GM21737 (cell line): ENCODE data around the gene XYLT1.

Source experiments
- ATAC-seq: cut with Tn5 transposase; IDR thresholded peaks from one replicate; pipeline ENCODE4 v1.9.1; 2021; ENCODE audit warnings: mild to moderate bottlenecking, moderate library complexity; ENCODE audit not compliant: unreplicated experiment

The XYLT1 gene

GRCh38 chr16:17076092-17076754 lies 394.5 kb downstream of the XYLT1 start:
- ATAC-seq = no peak

- ATAC-seq = no peak
Observed at GRCh38 chr16:17072104-17072503, 398.7 kb downstream of the XYLT1 start.

GRCh38 chr16:17070882-17071592 lies 399.7 kb downstream of the XYLT1 start:
- ATAC-seq = peak; percentile 65

- ATAC-seq = no peak
Observed at GRCh38 chr16:17069681-17070080, 401.1 kb downstream of the XYLT1 start.

GRCh38 chr16:17068524-17068923 lies 402.2 kb downstream of the XYLT1 start:
- ATAC-seq = no peak

GRCh38 chr16:17067882-17068281 lies 402.9 kb downstream of the XYLT1 start:
- no peak for ATAC-seq

- no peak for ATAC-seq
Observed at GRCh38 chr16:17063201-17064139, 407.3 kb downstream of the XYLT1 start.

- no peak for ATAC-seq
Observed at GRCh38 chr16:17062676-17063075, 408.1 kb downstream of the XYLT1 start.

- ATAC-seq = no peak
Observed at GRCh38 chr16:17061326-17061725, 409.4 kb downstream of the XYLT1 start.

GRCh38 chr16:17058471-17058870 lies 412.3 kb downstream of the XYLT1 start:
- no peak for ATAC-seq

- ATAC-seq = no peak
Observed at GRCh38 chr16:17056666-17057065, 414.1 kb downstream of the XYLT1 start.

GRCh38 chr16:17053536-17054160 lies 417.1 kb downstream of the XYLT1 start:
- ATAC-seq = no peak
